Measurements from ENCODE around the gene THSD4.

THSD4 gene

DNA sequence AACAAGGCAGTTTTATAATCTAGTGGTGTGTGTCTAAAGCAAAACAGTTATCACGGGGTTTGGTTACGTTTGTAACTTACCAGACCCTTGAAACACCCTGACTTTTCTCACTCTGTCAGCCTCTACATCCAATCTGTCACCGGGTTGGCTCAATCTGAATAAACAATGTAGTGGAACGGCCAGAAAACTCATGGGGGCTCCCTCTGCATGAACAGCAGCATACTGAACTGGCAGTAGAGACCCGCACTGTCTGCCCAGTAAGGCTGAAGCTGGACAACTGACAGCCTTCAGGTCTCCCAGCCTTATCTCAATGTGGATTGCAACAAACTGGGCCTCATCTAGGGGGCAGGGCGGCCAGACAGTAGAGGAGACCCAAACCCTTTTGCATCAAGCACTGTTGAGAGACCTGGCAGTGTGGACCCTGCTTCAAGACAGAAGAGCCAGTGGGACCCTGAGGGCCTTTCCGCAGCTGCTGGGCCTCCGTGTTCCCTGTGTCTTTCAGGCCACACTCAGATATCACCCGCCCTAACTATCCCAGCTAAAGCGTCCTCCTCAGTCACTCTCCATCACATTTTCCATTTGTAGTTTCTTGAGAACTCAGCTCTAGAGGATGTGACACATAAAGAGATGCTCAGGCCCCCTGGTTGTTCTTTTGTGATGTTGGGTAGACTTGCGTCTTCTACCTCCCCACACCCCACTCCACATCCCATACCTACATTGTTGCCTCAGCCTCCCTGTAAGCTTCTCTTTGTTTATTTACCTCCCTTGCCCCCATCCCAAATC lies 513.9 kb downstream of the THSD4 start:
- peak; percentile 57 for ATAC-seq
- no peak for DNase-seq

- DNase-seq = no peak
Measured at GRCh38 chr15:71629781-71630474, 514.7 kb downstream of the THSD4 start.

DNA sequence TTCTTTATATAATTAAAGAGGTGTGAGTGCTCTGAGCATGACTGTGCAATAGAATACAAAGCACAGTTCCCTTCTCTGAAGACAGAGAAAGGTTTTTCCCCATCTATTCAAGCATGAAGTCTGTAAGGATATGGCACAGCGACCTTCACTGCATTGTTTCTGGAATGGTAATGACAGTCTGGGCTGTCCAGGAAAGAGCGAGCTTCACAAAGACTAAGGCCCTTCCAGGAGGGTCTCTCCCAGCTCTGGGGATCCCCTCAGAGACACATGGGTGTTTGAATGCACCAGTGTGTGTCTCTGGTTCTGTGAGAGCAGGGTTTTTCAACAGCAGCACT lies 515.2 kb downstream of the THSD4 start:
- DNase-seq (no peak), ATAC-seq (no peak)

More at GRCh38 chr15:71629781-71630474, 514.7 kb downstream of the THSD4 start:
- no peak for ATAC-seq

DNA sequence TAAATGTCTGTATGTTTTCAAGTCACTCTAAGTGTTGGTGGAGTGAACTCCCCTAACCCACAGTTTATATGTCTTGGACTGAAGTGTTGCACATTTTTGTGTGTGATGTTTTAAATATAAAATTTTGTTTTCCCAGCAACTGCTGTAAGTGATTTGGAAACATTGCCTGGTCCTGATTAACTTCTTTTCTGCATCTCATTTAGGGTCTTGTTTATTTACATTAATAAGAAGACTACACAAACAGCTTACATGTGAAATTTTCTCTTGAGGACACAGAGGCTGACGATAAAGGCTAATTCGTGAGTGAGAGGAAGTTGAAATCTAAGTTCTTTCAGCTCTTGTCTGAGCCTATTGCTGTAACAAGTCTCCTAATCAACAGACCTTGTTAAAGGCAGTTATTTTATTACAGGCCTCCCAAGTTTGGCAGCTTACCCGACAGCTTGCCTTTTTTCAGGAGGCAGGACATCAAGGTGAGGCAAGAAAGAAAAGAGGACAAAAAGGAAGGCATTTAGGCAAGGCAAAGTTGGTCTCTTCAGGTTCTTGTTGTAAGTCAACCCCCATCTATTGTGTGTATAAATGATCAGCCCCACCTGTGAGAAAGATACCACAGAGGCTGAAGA lies 517.4 kb downstream of the THSD4 start:
- no peak for DNase-seq
- no peak for ATAC-seq

DNA sequence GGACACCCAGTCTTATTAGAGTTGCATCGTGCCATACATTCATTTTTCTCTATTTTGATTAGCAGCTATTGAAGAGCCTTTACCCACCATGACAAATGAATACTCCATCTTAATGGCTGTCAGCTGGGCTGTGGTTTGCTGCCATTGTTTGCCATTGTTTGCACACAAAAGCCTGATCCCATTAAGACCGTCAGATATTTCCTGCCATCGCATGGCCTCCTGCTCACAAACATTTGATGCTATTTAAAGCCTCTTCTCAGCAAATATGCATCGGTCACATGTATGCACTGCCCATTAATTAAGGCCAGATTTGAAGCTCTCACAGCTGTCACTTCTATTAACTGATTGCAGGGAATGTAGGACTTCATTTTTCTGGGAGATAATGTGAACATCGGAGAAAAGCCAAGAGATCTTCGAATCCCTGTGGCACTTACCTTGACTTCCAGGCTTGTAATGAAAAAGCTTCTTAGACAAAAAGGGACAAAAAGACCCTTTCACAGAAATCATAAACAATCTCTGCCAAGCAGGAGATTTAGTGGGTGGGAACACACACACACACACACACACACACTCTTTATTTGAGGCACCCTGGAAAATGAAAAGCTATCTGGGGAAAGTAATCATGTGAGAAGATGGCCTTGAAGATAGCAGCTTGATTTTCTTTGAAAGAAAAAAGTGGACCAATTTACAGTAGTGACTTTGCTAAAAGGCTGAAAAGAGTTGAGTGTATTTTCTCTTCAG lies 519.7 kb downstream of the THSD4 start:
- ATAC-seq = no peak

GRCh38 chr15:71635735-71636134 lies 520.5 kb downstream of the THSD4 start:
- no peak for ATAC-seq
- no peak for DNase-seq

More for the DNA sequence above, 519.7 kb downstream of the THSD4 start:
- DNase-seq = no peak

DNA sequence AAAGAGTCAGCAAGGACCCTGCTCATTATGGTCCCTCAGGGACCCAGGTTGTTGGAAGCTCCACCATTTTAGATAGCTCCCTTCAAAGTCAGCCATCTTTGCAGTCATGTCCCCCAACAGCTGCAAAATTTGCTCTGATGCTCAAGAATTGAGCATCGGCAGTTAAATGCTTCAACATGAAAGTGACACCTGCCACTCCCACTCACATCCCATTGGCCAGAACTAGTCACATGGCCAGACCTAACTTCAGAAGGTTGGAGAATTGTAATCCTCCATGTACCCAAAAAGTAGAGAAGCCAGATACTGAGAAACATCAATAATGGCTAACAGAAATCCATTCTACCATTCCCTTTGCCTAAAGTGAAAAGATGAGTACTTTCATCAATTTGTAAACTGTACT lies 523.6 kb downstream of the THSD4 start:
- ATAC-seq = no peak
- DNase-seq = no peak

GRCh38 chr15:71639471-71639870 lies 524.2 kb downstream of the THSD4 start:
- no peak for DNase-seq
- no peak for ATAC-seq

- ATAC-seq = no peak
Measured at GRCh38 chr15:71643918-71644317, 528.6 kb downstream of the THSD4 start.

GRCh38 chr15:71646767-71647486 lies 531.7 kb downstream of the THSD4 start:
- DNase-seq (no peak), ATAC-seq (no peak)

More at GRCh38 chr15:71643918-71644317, 528.6 kb downstream of the THSD4 start:
- no peak for DNase-seq

DNA sequence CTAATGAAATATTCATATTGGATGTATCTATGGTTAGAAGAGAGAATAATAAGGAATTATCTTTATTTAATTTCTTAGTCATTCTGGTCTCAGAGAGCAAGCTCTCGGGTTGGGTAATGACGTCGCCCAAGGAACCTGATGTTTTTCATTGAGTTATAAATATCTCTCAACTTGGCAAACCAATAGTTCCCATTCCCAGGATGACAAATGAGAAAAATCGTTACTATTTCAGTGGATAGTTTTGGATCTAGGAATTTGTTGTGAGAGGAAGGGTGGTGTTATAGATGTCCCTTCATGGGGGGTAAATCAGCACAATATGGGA lies 532.2 kb downstream of the THSD4 start:
- ATAC-seq (no peak), DNase-seq (no peak)

- DNase-seq (no peak), ATAC-seq (no peak)
Measured at GRCh38 chr15:71648095-71648494, 532.8 kb downstream of the THSD4 start.

GRCh38 chr15:71649894-71650293 lies 534.6 kb downstream of the THSD4 start:
- ATAC-seq = no peak
- no peak for DNase-seq

DNA sequence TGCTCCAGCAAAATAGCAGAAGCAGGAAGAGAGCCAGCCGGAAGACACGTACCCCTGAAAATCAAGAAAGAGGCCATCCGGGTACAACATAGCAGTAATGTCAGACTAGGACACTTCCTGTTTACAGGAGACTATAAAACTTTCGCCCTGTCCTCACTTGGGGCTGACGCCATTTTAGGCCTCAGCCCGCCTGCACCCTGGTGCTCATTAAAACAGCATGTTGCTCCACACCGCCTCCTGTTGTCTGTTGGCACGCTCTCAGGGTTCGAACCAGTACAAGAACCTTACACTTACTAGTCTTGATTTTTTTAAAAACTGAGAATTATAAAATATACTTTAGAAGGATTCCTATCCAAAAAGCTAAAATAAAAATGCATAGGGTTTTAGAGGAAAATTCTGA lies 535.3 kb downstream of the THSD4 start:
- no peak for ATAC-seq
- no peak for DNase-seq

GRCh38 chr15:71651750-71652186 lies 536.5 kb downstream of the THSD4 start:
- DNase-seq = no peak
- ATAC-seq = peak; percentile 52

DNA sequence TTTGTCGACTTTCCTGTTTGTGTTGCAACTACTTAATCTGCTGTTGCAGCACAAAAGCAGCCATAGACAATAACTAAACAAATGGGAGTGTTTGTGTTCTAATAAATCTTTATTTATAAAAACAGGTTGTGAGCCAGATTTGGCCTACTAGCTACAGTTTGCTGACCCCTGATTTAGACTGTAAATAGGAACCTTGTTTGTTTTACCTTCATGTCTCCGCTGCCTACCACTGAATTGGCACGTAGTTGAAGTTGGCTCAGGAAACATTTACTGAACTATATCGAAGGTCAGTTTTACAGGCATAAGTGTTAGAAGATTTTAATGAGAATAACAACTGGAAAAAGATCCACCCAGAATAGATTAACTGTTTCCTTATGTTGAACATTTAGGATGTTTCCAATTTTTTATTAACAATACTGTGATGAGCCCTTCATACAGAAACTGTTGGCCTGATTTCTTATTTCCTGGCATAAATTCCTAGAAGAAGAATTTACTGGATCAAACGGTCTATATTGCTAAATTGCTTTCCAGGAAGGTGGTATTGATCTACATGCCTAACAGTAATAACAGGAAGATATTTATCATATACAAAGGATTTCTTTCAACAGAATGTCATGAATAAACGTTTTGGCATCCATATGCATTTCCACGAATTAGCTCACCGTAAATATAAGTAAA lies 538.9 kb downstream of the THSD4 start:
- ATAC-seq (no peak), DNase-seq (no peak)

GRCh38 chr15:71654720-71655174 lies 539.5 kb downstream of the THSD4 start:
- DNase-seq (no peak), ATAC-seq (no peak)

DNA sequence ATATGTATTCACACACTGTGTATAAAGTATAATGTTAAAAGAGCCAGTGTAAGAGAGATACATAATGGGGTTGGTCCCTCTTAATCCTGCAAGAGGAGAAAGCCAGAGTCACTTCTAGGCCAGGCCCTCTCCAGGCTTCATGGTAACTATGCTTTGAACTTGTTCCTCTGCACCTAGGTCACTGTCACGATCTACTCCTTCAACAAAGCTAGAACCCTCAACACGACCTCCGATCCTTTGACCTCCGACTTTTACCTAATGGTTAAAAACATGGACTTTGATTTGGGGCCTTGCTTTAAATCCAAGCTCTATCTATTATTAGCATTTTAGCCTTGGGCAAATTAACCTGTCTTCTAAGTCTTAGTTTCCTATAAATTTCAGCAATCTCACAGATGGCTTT lies 541.2 kb downstream of the THSD4 start:
- DNase-seq = no peak
- no peak for ATAC-seq

DNA sequence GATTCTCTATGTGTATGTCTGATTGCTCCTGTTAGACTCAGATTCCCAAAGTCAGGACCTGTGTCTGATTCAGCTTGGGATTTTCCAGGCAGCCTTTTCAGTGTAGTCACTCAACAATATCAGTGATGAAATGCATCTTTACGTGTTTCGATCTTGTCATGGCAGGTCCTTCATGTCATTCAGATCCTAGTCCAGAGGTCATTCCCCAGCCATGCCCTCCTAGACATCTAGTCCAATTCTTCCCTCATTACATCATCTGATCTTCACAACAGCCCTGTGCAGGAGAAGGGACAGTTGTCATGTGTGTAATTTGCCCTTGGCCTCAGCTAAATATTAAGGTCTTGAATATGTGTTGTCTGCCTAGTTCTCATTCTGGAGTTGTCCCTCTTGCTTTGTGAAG lies 541.9 kb downstream of the THSD4 start:
- ATAC-seq = no peak
- DNase-seq = no peak

GRCh38 chr15:71658036-71658435 lies 542.8 kb downstream of the THSD4 start:
- ATAC-seq (no peak), DNase-seq (no peak)
